Measurements from ENCODE around the gene DPF3. TPM values are rescaled to one million over a fixed set of nuclear protein-coding genes. Genes with fewer than 3 reads are reported as not detected.

The DPF3 gene
- total RNA-seq, 4 donors from 2014 or later, result 0.22 to 5.4 (median 2.7) TPM

GRCh38 chr14:72633551-72633950 is 260.4 kb downstream of the DPF3 start:
- H3K27me3 ChIP-seq, result no peaks in the 10 kb centered on the region
- H3K9me3 ChIP-seq, result peaks cover 0 to 6% (median 0%) of the 10 kb centered on the region in 4 donors
- H3K27ac ChIP-seq, result no peak overlapping the region
- no peak for DNase-seq (ENCODE audit: low spot score in 2 of 2)
- H3K36me3 ChIP-seq, result no peaks in the 10 kb centered on the region
- H3K4me1 ChIP-seq, result no peaks in the 10 kb centered on the region
- TF ChIP-seq CTCF (IDR thresholded peaks at IDR 0.05) (no peak), POLR2A (IDR thresholded peaks at IDR 0.05) (no peak), EP300 (IDR thresholded peaks at IDR 0.05) (no peak)
- 76 to 86% methylated on average over 5 of the region's 5 CpGs for WGBS, 2 donors
- no peak overlapping the region for H3K4me3 ChIP-seq

- Histone ChIP-seq H3K4me1 (no peaks in the 10 kb centered on the region), H3K9me3 (peaks cover 0 to 6% (median 1%) of the 10 kb centered on the region in 4 donors), H3K27me3 (no peaks in the 10 kb centered on the region), H3K27ac (no peak overlapping the region), H3K4me3 (no peak overlapping the region), H3K36me3 (no peaks in the 10 kb centered on the region)
- DNase-seq (ENCODE audit: low spot score in 2 of 2), result no peak
- TF ChIP-seq CTCF (IDR thresholded peaks at IDR 0.05) (no peak), POLR2A (IDR thresholded peaks at IDR 0.05) (no peak), EP300 (IDR thresholded peaks at IDR 0.05) (no peak)
- 52 to 60% methylated on average over 1 of the region's 1 CpG for WGBS, 2 donors
Observed at GRCh38 chr14:72632727-72633126, 261.2 kb downstream of the DPF3 start.

GRCh38 chr14:72631401-72631800 is 262.5 kb downstream of the DPF3 start:
- DNase-seq (ENCODE audit: low spot score in 2 of 2), result no peak
- TF ChIP-seq POLR2A (IDR thresholded peaks at IDR 0.05), result no peak
- TF ChIP-seq EP300 (IDR thresholded peaks at IDR 0.05), result no peak
- no peak for TF ChIP-seq CTCF (IDR thresholded peaks at IDR 0.05)

GRCh38 chr14:72630374-72630773 is 263.5 kb downstream of the DPF3 start:
- TF ChIP-seq CTCF (IDR thresholded peaks at IDR 0.05) (no peak), POLR2A (IDR thresholded peaks at IDR 0.05) (no peak), EP300 (IDR thresholded peaks at IDR 0.05) (no peak)
- no peaks in the 10 kb centered on the region for H3K27me3 ChIP-seq
- no peak overlapping the region for H3K27ac ChIP-seq
- H3K9me3 ChIP-seq, result peaks cover 0 to 13% (median 5%) of the 10 kb centered on the region in 4 donors
- no peaks in the 10 kb centered on the region for H3K36me3 ChIP-seq
- no peaks in the 10 kb centered on the region for H3K4me1 ChIP-seq
- no peak overlapping the region for H3K4me3 ChIP-seq
- no peak for DNase-seq (ENCODE audit: low spot score in 2 of 2)
- 83% methylated on average over 4 of the region's 4 CpGs for WGBS, 2 donors

More at GRCh38 chr14:72631401-72631800, 262.5 kb downstream of the DPF3 start:
- Histone ChIP-seq H3K9me3 (peaks cover 0 to 11% (median 5%) of the 10 kb centered on the region in 4 donors), H3K27me3 (no peaks in the 10 kb centered on the region), H3K27ac (no peak overlapping the region), H3K4me1 (no peaks in the 10 kb centered on the region), H3K4me3 (no peak overlapping the region), H3K36me3 (no peaks in the 10 kb centered on the region)
- WGBS, 2 donors, result 100% methylated on average over 1 of the region's 1 CpG

- WGBS, 2 donors, result 89 to 90% methylated on average over 2 of the region's 2 CpGs
- Histone ChIP-seq H3K9me3 (peaks cover 0 to 13% (median 5%) of the 10 kb centered on the region in 4 donors), H3K36me3 (no peaks in the 10 kb centered on the region), H3K27ac (no peak overlapping the region), H3K27me3 (no peaks in the 10 kb centered on the region), H3K4me1 (no peaks in the 10 kb centered on the region), H3K4me3 (no peak overlapping the region)
- no peak for TF ChIP-seq CTCF (IDR thresholded peaks at IDR 0.05)
- no peak for TF ChIP-seq EP300 (IDR thresholded peaks at IDR 0.05)
- no peak for TF ChIP-seq POLR2A (IDR thresholded peaks at IDR 0.05)
- no peak for DNase-seq (ENCODE audit: low spot score in 2 of 2)
Observed at GRCh38 chr14:72629534-72629933, 264.4 kb downstream of the DPF3 start.
